NT2/D1 (cell line): ENCODE data around the gene REM2.

Source experiments
- YY1 ChIP-seq: IDR thresholded peaks from 2 replicates; pipeline ENCODE4 v1.6.1; 2011; ENCODE audit not compliant: insufficient read length, insufficient read depth
- ZNF274 ChIP-seq: IDR thresholded peaks from 2 replicates; pipeline ENCODE4 v1.6.1; 2011; ENCODE audit warnings: mild to moderate bottlenecking, low read depth, low read length

DNA sequence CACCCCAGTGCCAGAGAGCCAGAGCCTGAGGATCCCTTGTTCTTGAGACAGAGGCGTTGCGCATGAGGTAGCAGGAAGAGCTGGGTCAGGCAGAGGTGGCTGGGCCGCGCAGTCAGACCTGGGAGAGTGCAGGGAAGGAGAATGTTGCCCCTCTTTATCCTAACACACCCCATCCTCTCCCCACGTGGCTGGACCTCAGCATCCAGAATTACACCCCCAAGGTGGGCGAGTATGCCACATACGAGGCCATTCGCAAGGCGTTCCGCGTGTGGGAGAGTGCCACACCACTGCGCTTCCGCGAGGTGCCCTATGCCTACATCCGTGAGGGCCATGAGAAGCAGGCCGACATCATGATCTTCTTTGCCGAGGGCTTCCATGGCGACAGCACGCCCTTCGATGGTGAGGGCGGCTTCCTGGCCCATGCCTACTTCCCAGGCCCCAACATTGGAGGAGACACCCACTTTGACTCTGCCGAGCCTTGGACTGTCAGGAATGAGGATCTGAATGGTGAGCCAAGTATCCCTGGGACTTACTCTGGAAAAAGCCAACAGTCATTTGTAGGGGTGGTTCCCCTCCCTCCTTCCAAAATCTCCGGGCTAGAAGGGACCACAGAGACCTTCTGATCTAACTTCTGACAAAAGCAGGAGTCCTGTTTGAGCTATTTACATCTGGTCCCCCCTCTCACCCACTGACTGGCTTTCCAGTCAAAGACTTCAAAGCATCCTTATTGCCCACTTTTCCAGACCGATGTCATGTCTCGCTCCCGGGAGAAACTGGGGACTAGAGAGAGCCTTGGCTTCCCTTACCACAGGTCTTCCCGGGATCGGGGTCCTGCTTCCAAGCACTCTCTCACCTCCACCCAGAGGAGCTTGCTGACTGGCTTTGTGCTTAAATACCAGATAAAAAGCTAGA lies 40.6 kb upstream of the REM2 start:
- no peak for TF ChIP-seq YY1
- TF ChIP-seq ZNF274 = no peak
